K562 (cell line): ENCODE measurements around the gene TMC4. TPM values are rescaled to one million over a fixed set of nuclear protein-coding genes. Genes with fewer than 3 reads are reported as not detected.

Experiments used
- ETV5 ChIP-seq: sonication (generic); formaldehyde crosslinking; IDR thresholded peaks from 2 replicates; pipeline ENCODE4 v1.4.0; 2020; ENCODE audit warnings: low read depth, mild to moderate bottlenecking, missing genetic modification reagents
- GABPB1 ChIP-seq: sonication (generic); formaldehyde crosslinking; IDR thresholded peaks from 2 replicates; pipeline ENCODE4 v1.8.0; 2022; ENCODE audit warnings: mild to moderate bottlenecking, missing genetic modification reagents
- HDAC2 ChIP-seq: fragments of 450-650 bp; IDR thresholded peaks from 2 replicates; pipeline ENCODE4 v1.6.1; 2016; ENCODE audit warnings: mild to moderate bottlenecking
- HMG20B ChIP-seq: fragments of 250-450 bp; sonication (Bioruptor Pico); IDR thresholded peaks from 2 replicates; pipeline ENCODE4 v1.5.0; 2021; ENCODE audit warnings: mild to moderate bottlenecking
- HMGN3 ChIP-seq: IDR thresholded peaks from 2 replicates; pipeline ENCODE4 v1.6.1; 2011; ENCODE audit warnings: borderline replicate concordance, low read depth, mild to moderate bottlenecking, mixed read lengths, low read length; ENCODE audit not compliant: insufficient read length; ENCODE audit errors: extremely low read depth
- HNRNPK ChIP-seq: fragments of 200-400 bp; formaldehyde crosslinking; IDR thresholded peaks from one replicate; pipeline ENCODE4 v1.6.1; 2018; ENCODE audit warnings: mild to moderate bottlenecking, low read depth, low read length; ENCODE audit not compliant: poor library complexity, severe bottlenecking
- MIER1 ChIP-seq: fragments of 450-650 bp; IDR thresholded peaks from 2 replicates; pipeline ENCODE4 v1.6.1; 2016; ENCODE audit warnings: antibody characterized with exemption, mild to moderate bottlenecking, low read depth
- MTA1 ChIP-seq: fragments of 450-650 bp; IDR thresholded peaks from 2 replicates; pipeline ENCODE4 v1.6.1; 2017; ENCODE audit warnings: borderline replicate concordance
- POLR2AphosphoS2 ChIP-seq: IDR thresholded peaks from 2 replicates; pipeline ENCODE4 v1.6.1; 2012; ENCODE audit warnings: low read length, improper control_type of control experiment
- POLR2B ChIP-seq: fragments of 450-650 bp; IDR thresholded peaks from 2 replicates; pipeline ENCODE4 v1.6.1; 2018; ENCODE audit warnings: low read depth; ENCODE audit not compliant: partially characterized antibody
- RUNX1 ChIP-seq: sonication (generic); IDR thresholded peaks from 2 replicates; pipeline ENCODE4 v1.6.1; 2016; ENCODE audit warnings: antibody characterized with exemption, low read depth
- SP1 ChIP-seq: sonication (generic); formaldehyde crosslinking; IDR thresholded peaks from 2 replicates; pipeline ENCODE4 v1.8.1; 2022; ENCODE audit warnings: mild to moderate bottlenecking, missing genetic modification reagents
- TCF7L2 ChIP-seq: fragments of 150-350 bp; IDR thresholded peaks from 2 replicates; pipeline ENCODE4 v1.6.1; 2016; ENCODE audit warnings: low read depth, mild to moderate bottlenecking, low read length, moderate library complexity
- TEAD2 ChIP-seq: fragments of 450-650 bp; IDR thresholded peaks from 2 replicates; pipeline ENCODE4 v1.6.1; 2016; ENCODE audit warnings: missing genetic modification characterization, control low read depth, missing compliant biosample characterization
- ZBTB8A ChIP-seq: fragments of 450-650 bp; IDR thresholded peaks from 2 replicates; pipeline ENCODE4 v1.6.1; 2018; ENCODE audit warnings: mild to moderate bottlenecking, moderate library complexity; ENCODE audit not compliant: partially characterized antibody
- ZC3H4 ChIP-seq: sonication (generic); formaldehyde crosslinking; IDR thresholded peaks from 2 replicates; pipeline ENCODE4 v1.9.0; 2021; ENCODE audit warnings: missing genetic modification reagents, borderline replicate concordance
- ZNF134 ChIP-seq: fragments of 250-450 bp; sonication (Bioruptor Pico); conservative IDR thresholded peaks from 2 replicates; pipeline ENCODE4 v1.4.0; 2020
- ZNF436 ChIP-seq: fragments of 250-450, 450-650 bp; sonication (Bioruptor Pico); formaldehyde crosslinking; IDR thresholded peaks from 2 replicates; pipeline ENCODE4 v1.7.0; 2020; ENCODE audit warnings: mild to moderate bottlenecking
- polyA plus RNA-seq, 8 experiments: library from polyadenylated mRNA; depleted of rRNA in 4 of 8; stranded (reverse) in 5 of 8; unstranded in 3 of 8; fragments of >200 nt; fragmentation: Nextera tagmentation in 2 of 8; fragmentation: Illumina TruSeq in 1 of 8; extraction: Ambion mirVana in 2 of 8; extraction: Trizol in 1 of 8; gene quantifications; 2 replicates each; pipeline versions ENCODE4 v1.2.1 to v1.2.3, GENCODE V29; 2011 to 2014; ENCODE audit warnings: inconsistent platforms in 1 of 8, missing spikeins in 1 of 8
- total RNA-seq, 7 experiments: library from RNA; depleted of rRNA in 6 of 7; stranded (reverse); fragments of >200 nt in 6 of 7; fragmentation: Illumina TruSeq in 2 of 7; extraction: Trizol in 2 of 7; gene quantifications; 2 replicates each; pipeline versions ENCODE4 v1.2.1 to v1.2.3, GENCODE V29; 2011 to 2021; ENCODE audit warnings: low replicate concordance in 1 of 7
- TF ChIP-seq, protein P1 (sequence below): fragments of 450-650 bp; formaldehyde crosslinking; IDR thresholded peaks from 2 replicates; pipeline ENCODE4 v1.4.0; 2020; ENCODE audit warnings: mild to moderate bottlenecking
- TF ChIP-seq, protein P2 (sequence below): fragments of 250-450 bp; sonication (Bioruptor Pico); IDR thresholded peaks from 2 replicates; pipeline ENCODE4 v1.8.0; 2022; ENCODE audit warnings: moderate library complexity, mild to moderate bottlenecking, inconsistent platforms
- TF ChIP-seq, protein P3 (sequence below): fragments of 450-650 bp; formaldehyde crosslinking; IDR thresholded peaks from 2 replicates; pipeline ENCODE4 v1.4.0; 2020; ENCODE audit warnings: mild to moderate bottlenecking, moderate library complexity
- TF ChIP-seq, protein P4 (sequence below): fragments of 450-650 bp; IDR thresholded peaks from 2 replicates; pipeline ENCODE4 v1.7.1; 2018; ENCODE audit warnings: mild to moderate bottlenecking, low read depth; ENCODE audit not compliant: partially characterized antibody

Gene TMC4
- total and polyA plus RNA-seq, 9 of the 15 experiments (the other 6 are each of a cell fraction or from before 2014, with no cell fraction given), result 0.12 to 0.79 (median 0.36) TPM; not detected in 2

DNA sequence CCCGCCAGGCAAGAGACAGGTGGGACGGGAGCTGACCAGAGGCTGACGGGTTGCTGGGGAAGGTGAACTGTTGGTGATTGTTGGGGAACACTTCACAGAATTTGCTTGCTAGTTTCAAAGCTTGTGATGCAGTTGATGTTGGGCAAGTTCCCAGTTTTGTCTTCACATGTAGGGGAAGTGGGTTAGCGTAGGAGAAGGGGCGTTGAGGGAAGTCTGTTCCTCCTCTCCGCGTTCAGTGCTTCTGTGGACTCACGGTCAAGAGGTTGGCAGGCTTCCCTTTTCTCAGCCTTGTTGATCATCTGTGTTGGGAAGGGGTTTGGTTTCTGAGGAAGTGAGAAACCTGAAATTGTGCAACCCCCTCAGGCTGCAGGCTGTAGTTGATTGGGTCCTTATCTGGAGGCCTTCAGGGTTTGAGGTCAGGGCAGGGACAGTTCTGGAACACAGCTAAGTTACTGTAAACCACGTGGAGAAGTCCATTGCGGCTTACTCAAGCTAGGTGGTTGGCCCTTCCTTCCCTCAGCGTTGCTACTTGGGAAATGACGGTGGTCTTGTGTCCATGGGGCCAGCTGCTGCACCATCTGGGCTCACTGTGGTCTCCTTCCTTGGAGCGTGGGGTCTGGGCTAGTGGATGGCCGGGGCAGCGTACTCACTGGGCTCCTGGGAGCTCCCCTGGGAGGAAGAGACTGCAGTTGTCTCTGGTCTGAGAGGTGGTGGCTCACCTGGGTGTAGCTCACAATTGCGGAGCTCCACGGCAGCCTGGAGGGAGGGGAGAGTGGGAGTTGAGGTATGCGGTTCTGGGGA is 35.2 kb upstream of the TMC4 start (continued):
- TF ChIP-seq POLR2AphosphoS2 (peak; percentile 98), MTA1 (peak; percentile 81; the same call in 1 of the 2 replicates), HDAC2 (peak; percentile 97), ZC3H4 (CRISPR knock-in tag) (peak; percentile 62; the same call in 1 of the 2 replicates), ETV5 (peak; percentile 74), ZBTB8A (no peak), POLR2B (peak; percentile 92), HMGN3 (peak; percentile 52), HNRNPK (no peak), RUNX1 (peak; percentile 64), TEAD2 (tag) (peak; percentile 57), TCF7L2 (no peak), ZNF134 (no peak), SP1 (CRISPR knock-in tag) (peak; percentile 86), HMG20B (CRISPR knock-in tag) (no peak), ZNF436 (CRISPR knock-in tag) (no peak), MIER1 (peak; percentile 74; the same call in 1 of the 2 replicates), GABPB1 (CRISPR knock-in tag) (peak; percentile 69; the same call in 1 of the 2 replicates)
- TF ChIP-seq, protein P1, sequence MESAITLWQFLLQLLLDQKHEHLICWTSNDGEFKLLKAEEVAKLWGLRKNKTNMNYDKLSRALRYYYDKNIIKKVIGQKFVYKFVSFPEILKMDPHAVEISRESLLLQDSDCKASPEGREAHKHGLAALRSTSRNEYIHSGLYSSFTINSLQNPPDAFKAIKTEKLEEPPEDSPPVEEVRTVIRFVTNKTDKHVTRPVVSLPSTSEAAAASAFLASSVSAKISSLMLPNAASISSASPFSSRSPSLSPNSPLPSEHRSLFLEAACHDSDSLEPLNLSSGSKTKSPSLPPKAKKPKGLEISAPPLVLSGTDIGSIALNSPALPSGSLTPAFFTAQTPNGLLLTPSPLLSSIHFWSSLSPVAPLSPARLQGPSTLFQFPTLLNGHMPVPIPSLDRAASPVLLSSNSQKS (CRISPR knock-in tag), result no peak
- TF ChIP-seq, protein P2, sequence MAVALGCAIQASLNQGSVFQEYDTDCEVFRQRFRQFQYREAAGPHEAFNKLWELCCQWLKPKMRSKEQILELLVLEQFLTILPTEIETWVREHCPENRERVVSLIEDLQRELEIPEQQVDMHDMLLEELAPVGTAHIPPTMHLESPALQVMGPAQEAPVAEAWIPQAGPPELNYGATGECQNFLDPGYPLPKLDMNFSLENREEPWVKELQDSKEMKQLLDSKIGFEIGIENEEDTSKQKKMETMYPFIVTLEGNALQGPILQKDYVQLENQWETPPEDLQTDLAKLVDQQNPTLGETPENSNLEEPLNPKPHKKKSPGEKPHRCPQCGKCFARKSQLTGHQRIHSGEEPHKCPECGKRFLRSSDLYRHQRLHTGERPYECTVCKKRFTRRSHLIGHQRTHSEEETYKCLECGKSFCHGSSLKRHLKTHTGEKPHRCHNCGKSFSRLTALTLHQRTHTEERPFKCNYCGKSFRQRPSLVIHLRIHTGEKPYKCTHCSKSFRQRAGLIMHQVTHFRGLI (CRISPR knock-in tag), result 0 out of 2 replicates have a peak, but pooled peaks have one; percentile 41
- TF ChIP-seq, protein P3, sequence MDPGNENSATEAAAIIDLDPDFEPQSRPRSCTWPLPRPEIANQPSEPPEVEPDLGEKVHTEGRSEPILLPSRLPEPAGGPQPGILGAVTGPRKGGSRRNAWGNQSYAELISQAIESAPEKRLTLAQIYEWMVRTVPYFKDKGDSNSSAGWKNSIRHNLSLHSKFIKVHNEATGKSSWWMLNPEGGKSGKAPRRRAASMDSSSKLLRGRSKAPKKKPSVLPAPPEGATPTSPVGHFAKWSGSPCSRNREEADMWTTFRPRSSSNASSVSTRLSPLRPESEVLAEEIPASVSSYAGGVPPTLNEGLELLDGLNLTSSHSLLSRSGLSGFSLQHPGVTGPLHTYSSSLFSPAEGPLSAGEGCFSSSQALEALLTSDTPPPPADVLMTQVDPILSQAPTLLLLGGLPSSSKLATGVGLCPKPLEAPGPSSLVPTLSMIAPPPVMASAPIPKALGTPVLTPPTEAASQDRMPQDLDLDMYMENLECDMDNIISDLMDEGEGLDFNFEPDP, result peak; percentile 48; the same call in 1 of the 2 replicates
- TF ChIP-seq, protein P4, sequence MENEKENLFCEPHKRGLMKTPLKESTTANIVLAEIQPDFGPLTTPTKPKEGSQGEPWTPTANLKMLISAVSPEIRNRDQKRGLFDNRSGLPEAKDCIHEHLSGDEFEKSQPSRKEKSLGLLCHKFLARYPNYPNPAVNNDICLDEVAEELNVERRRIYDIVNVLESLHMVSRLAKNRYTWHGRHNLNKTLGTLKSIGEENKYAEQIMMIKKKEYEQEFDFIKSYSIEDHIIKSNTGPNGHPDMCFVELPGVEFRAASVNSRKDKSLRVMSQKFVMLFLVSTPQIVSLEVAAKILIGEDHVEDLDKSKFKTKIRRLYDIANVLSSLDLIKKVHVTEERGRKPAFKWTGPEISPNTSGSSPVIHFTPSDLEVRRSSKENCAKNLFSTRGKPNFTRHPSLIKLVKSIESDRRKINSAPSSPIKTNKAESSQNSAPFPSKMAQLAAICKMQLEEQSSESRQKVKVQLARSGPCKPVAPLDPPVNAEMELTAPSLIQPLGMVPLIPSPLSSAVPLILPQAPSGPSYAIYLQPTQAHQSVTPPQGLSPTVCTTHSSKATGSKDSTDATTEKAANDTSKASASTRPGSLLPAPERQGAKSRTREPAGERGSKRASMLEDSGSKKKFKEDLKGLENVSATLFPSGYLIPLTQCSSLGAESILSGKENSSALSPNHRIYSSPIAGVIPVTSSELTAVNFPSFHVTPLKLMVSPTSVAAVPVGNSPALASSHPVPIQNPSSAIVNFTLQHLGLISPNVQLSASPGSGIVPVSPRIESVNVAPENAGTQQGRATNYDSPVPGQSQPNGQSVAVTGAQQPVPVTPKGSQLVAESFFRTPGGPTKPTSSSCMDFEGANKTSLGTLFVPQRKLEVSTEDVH, result peak; percentile 84
